ENCODE data around the gene FGD2.

FGD2 gene

GRCh38 chr6:36970892-36971842 is 34.3 kb upstream of the FGD2 start:
- DNase-seq = no peak

GRCh38 chr6:36971921-36972673 is 33.4 kb upstream of the FGD2 start:
- no peak for DNase-seq

- no peak for DNase-seq
Measured at GRCh38 chr6:36973190-36973589, 32.3 kb upstream of the FGD2 start.

GRCh38 chr6:36973647-36974046 is 31.8 kb upstream of the FGD2 start:
- DNase-seq = no peak

GRCh38 chr6:36975231-36976006 is 30.0 kb upstream of the FGD2 start:
- no peak for DNase-seq

- DNase-seq = no peak
Measured at GRCh38 chr6:36976007-36976264, 29.5 kb upstream of the FGD2 start.

- DNase-seq = no peak
Measured at GRCh38 chr6:36976509-36976908, 28.9 kb upstream of the FGD2 start.

- DNase-seq = no peak
Measured at GRCh38 chr6:36976931-36977330, 28.5 kb upstream of the FGD2 start.

GRCh38 chr6:36977470-36977941 is 27.9 kb upstream of the FGD2 start:
- peak in 1 of 2 donors; percentile 27 for DNase-seq

GRCh38 chr6:36978421-36979346 is 26.8 kb upstream of the FGD2 start:
- DNase-seq = no peak

GRCh38 chr6:36979347-36979742 is 26.1 kb upstream of the FGD2 start:
- peak; percentile 24 to 59 for DNase-seq

- no peak for DNase-seq
Measured at GRCh38 chr6:36980129-36980528, 25.3 kb upstream of the FGD2 start.

GRCh38 chr6:36980876-36981619 is 24.4 kb upstream of the FGD2 start:
- no peak for DNase-seq

GRCh38 chr6:36983538-36983937 is 21.9 kb upstream of the FGD2 start:
- DNase-seq = no peak

GRCh38 chr6:36984581-36985416 is 20.7 kb upstream of the FGD2 start:
- peak; percentile 80 to 82 for DNase-seq

GRCh38 chr6:36985417-36985807 is 20.0 kb upstream of the FGD2 start:
- no peak for DNase-seq

GRCh38 chr6:36985808-36986703 is 19.4 kb upstream of the FGD2 start, which contains the start of gene MTCH1:
Gene MTCH1 (minus strand): TSS chr6:36986196. CDS start chr6:36986173, 23 bp downstream.
- DNase-seq = peak; percentile 84 to 91

- no peak for DNase-seq
Measured at GRCh38 chr6:36986704-36987047, 18.8 kb upstream of the FGD2 start.

- DNase-seq = no peak
Measured at GRCh38 chr6:36989264-36989663, 16.2 kb upstream of the FGD2 start.
